HG03139 (cell line): ENCODE data around the gene TSPYL6.
A peak's percentile ranks its signal among the peaks of the same experiment; 100 is the strongest.
"Not testable (repeated sequence)": the region's sequence is repeated elsewhere in the genome, so short reads cannot be mapped to it uniquely, and the experiment has no call there.

ENCODE experiments used
- ATAC-seq: cut with Tn5 transposase; IDR thresholded peaks from one replicate; pipeline ENCODE4 v1.9.1; 2021; ENCODE audit not compliant: unreplicated experiment

TSPYL6 gene

GRCh38 chr2:54256091-54256694 is at the start of gene TSPYL6:
TSPYL6 (minus strand) TSS chr2:54256229; CDS start chr2:54256151, 78 bp downstream.
- no peak for ATAC-seq

- ATAC-seq, result no peak
Observed at GRCh38 chr2:54303631-54304030, 47.6 kb upstream of the TSPYL6 start.

- no peak for ATAC-seq
Observed at GRCh38 chr2:54298514-54298913, 42.5 kb upstream of the TSPYL6 start.

GRCh38 chr2:54295911-54296310 is 39.9 kb upstream of the TSPYL6 start:
- no peak for ATAC-seq

- not testable (repeated sequence) for ATAC-seq
Observed at GRCh38 chr2:54294665-54295064, 38.6 kb upstream of the TSPYL6 start.

GRCh38 chr2:54290356-54291025 is 34.5 kb upstream of the TSPYL6 start:
- ATAC-seq, result no peak

GRCh38 chr2:54289917-54290316 is 33.9 kb upstream of the TSPYL6 start:
- no peak for ATAC-seq

- ATAC-seq, result no peak
Observed at GRCh38 chr2:54287532-54287931, 31.5 kb upstream of the TSPYL6 start.

- no peak for ATAC-seq
Observed at GRCh38 chr2:54285451-54285850, 29.4 kb upstream of the TSPYL6 start.

- ATAC-seq, result no peak
Observed at GRCh38 chr2:54284826-54285225, 28.8 kb upstream of the TSPYL6 start.

GRCh38 chr2:54279385-54279784 is 23.4 kb upstream of the TSPYL6 start:
- ATAC-seq, result no peak

GRCh38 chr2:54275541-54275940 is 19.5 kb upstream of the TSPYL6 start:
- ATAC-seq, result no peak

- ATAC-seq, result no peak
Observed at GRCh38 chr2:54274781-54275242, 18.8 kb upstream of the TSPYL6 start.

GRCh38 chr2:54271843-54272627 is 16.0 kb upstream of the TSPYL6 start:
- peak; percentile 90 for ATAC-seq

GRCh38 chr2:54271189-54271588 is 15.2 kb upstream of the TSPYL6 start:
- ATAC-seq, result no peak

GRCh38 chr2:54267577-54267976 is 11.5 kb upstream of the TSPYL6 start:
- ATAC-seq, result no peak

GRCh38 chr2:54265081-54265480 is 9.1 kb upstream of the TSPYL6 start:
- ATAC-seq, result not testable (repeated sequence)

- no peak for ATAC-seq
Observed at GRCh38 chr2:54262015-54262765, 6.2 kb upstream of the TSPYL6 start.

- ATAC-seq, result no peak
Observed at GRCh38 chr2:54261537-54261936, 5.5 kb upstream of the TSPYL6 start.

- ATAC-seq, result no peak
Observed at GRCh38 chr2:54260241-54260595, 4.2 kb upstream of the TSPYL6 start.
